Measurements from ENCODE around the gene PHACTR2. TPM values are rescaled to one million over a fixed set of nuclear protein-coding genes. Genes with fewer than 3 reads are reported as not detected.

Gene PHACTR2
- total and polyA plus RNA-seq, 2 of the 13 experiments (the other 11 are each of a cell fraction or from before 2014, with no cell fraction given), result 11.3 to 28.2 TPM

- ChIA-PET POLR2A (no interaction called here), CTCF (ENCODE audit: low intra/inter-chr PET ratio, low total read pairs) (no interaction called here)
- Histone ChIP-seq H3K79me2 (ENCODE audit: insufficient read depth, low read length) (no peaks in the 10 kb centered on the region), H3K36me3 (replicated peaks in 1 of 2; ENCODE audit: control insufficient read depth in 1 of 2, insufficient read depth in 2 of 2, low read length in 2 of 2) (no peaks in the 10 kb centered on the region), H4K20me1 (ENCODE audit: insufficient read depth, low read length) (no peaks in the 10 kb centered on the region), H3K9me3 (ENCODE audit: low read length) (no peaks in the 10 kb centered on the region), H3K27me3 (ENCODE audit: control insufficient read depth in 1 of 2, insufficient read depth in 2 of 2, low read length in 2 of 2) (no peaks in the 10 kb centered on the region), H3K4me1 (ENCODE audit: insufficient read depth, low read length) (no peaks in the 10 kb centered on the region), H3K4me3 (replicated peaks in 1 of 3; ENCODE audit: insufficient read depth in 1 of 3, low read depth in 2 of 3, low read length in 3 of 3) (no peak overlapping the region), H2AFZ (ENCODE audit: low read length) (no peak overlapping the region), H3K4me2 (ENCODE audit: low read depth, low read length) (no peak overlapping the region), H3K9ac (ENCODE audit: insufficient read depth, low read depth, low read length) (no peak overlapping the region), H3K27ac (ENCODE audit: extremely low read length, insufficient read depth, low read length) (no peak overlapping the region)
- intact Hi-C loops (cut with micrococcal nuclease; ENCODE audit: unreplicated experiment), result no loop called here
- ATAC-seq (no peak), FAIRE-seq (no peak), DNase-seq (ENCODE audit: low spot score) (no peak)
- TF ChIP-seq, protein P1, sequence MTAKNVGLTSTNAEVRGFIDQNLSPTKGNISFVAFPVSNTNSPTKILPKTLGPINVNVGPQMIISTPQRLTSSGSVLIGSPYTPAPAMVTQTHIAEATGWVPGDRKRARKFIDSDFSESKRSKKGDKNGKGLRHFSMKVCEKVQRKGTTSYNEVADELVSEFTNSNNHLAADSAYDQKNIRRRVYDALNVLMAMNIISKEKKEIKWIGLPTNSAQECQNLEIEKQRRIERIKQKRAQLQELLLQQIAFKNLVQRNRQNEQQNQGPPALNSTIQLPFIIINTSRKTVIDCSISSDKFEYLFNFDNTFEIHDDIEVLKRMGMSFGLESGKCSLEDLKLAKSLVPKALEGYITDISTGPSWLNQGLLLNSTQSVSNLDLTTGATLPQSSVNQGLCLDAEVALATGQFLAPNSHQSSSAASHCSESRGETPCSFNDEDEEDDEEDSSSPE (CRISPR knock-in tag; IDR thresholded peaks at IDR 0.05), result no peak
- TF ChIP-seq JARID2 (CRISPR knock-in tag; IDR thresholded peaks at IDR 0.05; ENCODE audit: insufficient replicate concordance), result no peak
- no peak for TF ChIP-seq FOXA1 (IDR thresholded peaks at IDR 0.05)
- no peak for TF ChIP-seq FOXA1 (CRISPR knock-in tag; IDR thresholded peaks at IDR 0.05)
- TF ChIP-seq MAF1 (CRISPR knock-in tag; IDR thresholded peaks at IDR 0.05; ENCODE audit: borderline replicate concordance), result no peak
- TF ChIP-seq ZNF121 (CRISPR knock-in tag; IDR thresholded peaks at IDR 0.05), result no peak
- TF ChIP-seq ZNF556 (CRISPR knock-in tag; IDR thresholded peaks at IDR 0.05; ENCODE audit: borderline replicate concordance), result no peak
- TF ChIP-seq ZKSCAN1 (IDR thresholded peaks at IDR 0.05; ENCODE audit: low read length), result no peak
- TF ChIP-seq GABPB1 (CRISPR knock-in tag; IDR thresholded peaks at IDR 0.05), result no peak
- 82% methylated on average over 3 of the region's 3 CpGs for whole genome bisulfite sequencing (ENCODE audit: low lambda C conversion rate)
- in situ Hi-C loops (cut with HindIII; ENCODE audit: extremely low pct_ligation_motif_present, low pct_unique_long_range_greater_than_20kb), result no loop called here
- BruUV-seq (replicated peaks), result no TSS peak
These were observed 40.1 kb upstream of the PHACTR2 start for GRCh38 chr6:143637691-143638090.

DNA sequence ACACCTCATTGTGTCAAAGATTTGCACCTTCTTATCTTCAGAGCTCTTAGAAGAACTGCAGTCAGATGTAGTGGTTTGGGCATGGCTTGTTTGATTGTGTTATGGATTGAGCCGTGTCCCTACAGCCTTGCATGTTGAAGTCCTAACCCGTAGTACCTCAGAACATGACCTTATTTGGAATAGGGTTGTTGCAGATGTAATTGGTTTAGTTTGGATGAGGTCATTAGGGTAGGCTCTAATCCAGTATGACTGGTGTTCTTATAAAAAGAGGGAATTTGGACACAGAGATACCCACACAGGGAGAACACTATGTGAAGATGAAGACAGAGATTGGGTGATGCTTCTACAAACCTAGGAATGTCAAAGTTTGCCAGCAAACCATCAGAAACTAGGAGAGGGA is 35.4 kb upstream of the PHACTR2 start:
- WGBS (ENCODE audit: low lambda C conversion rate), result 59% methylated on average over 2 of the region's 2 CpGs
- BruUV-seq (replicated peaks), result no TSS peak

More for the DNA sequence above, 35.4 kb upstream of the PHACTR2 start:
- H3K9me3 ChIP-seq (ENCODE audit: low read length), result no peaks in the 10 kb centered on the region
- intact Hi-C loops (cut with micrococcal nuclease; ENCODE audit: unreplicated experiment), result no loop called here
- FAIRE-seq, result peak; percentile 28
- no peaks in the 10 kb centered on the region for H3K79me2 ChIP-seq (ENCODE audit: insufficient read depth, low read length)
- no peak for DNase-seq (ENCODE audit: low spot score)
- no peak for ATAC-seq
- H3K9ac ChIP-seq (ENCODE audit: insufficient read depth, low read depth, low read length), result no peak overlapping the region
- ChIA-PET CTCF (ENCODE audit: low intra/inter-chr PET ratio, low total read pairs) (no interaction called here), POLR2A (no interaction called here)
- no peak overlapping the region for H3K27ac ChIP-seq (ENCODE audit: extremely low read length, insufficient read depth, low read length)
- in situ Hi-C loops (cut with HindIII; ENCODE audit: extremely low pct_ligation_motif_present, low pct_unique_long_range_greater_than_20kb), result no loop called here
- H3K36me3 ChIP-seq (replicated peaks in 1 of 2; ENCODE audit: control insufficient read depth in 1 of 2, insufficient read depth in 2 of 2, low read length in 2 of 2), result no peaks in the 10 kb centered on the region
- H3K4me1 ChIP-seq (ENCODE audit: insufficient read depth, low read length), result peaks cover 14% of the 10 kb centered on the region
- H2AFZ ChIP-seq (ENCODE audit: low read length), result no peak overlapping the region
- H3K4me2 ChIP-seq (ENCODE audit: low read depth, low read length), result no peak overlapping the region
- no peaks in the 10 kb centered on the region for H4K20me1 ChIP-seq (ENCODE audit: insufficient read depth, low read length)
- peak; percentile 51 for TF ChIP-seq ATF7 (IDR thresholded peaks at IDR 0.05)
- TF ChIP-seq ATF7 (CRISPR knock-in tag; IDR thresholded peaks at IDR 0.05), result no peak
- no peak for TF ChIP-seq ZFP1 (CRISPR knock-in tag; IDR thresholded peaks at IDR 0.05)
- no peak for TF ChIP-seq PHF8 (CRISPR knock-in tag; IDR thresholded peaks at IDR 0.05)
- no peak overlapping the region for H3K4me3 ChIP-seq (replicated peaks in 1 of 3; ENCODE audit: insufficient read depth in 1 of 3, low read depth in 2 of 3, low read length in 3 of 3)
- no peaks in the 10 kb centered on the region for H3K27me3 ChIP-seq (ENCODE audit: control insufficient read depth in 1 of 2, insufficient read depth in 2 of 2, low read length in 2 of 2)

All from HepG2 (cell line).